GM21723 (cell line): ENCODE data around the gene CLK1.

Experiments used
- ATAC-seq: cut with Tn5 transposase; IDR thresholded peaks from one replicate; pipeline ENCODE4 v1.9.1; 2021; ENCODE audit warnings: mild to moderate bottlenecking, moderate library complexity; ENCODE audit not compliant: unreplicated experiment

The CLK1 gene

GRCh38 chr2:200811333-200812121 lies 52.9 kb downstream of the CLK1 start, which contains the start of gene BZW1:
Gene BZW1 (plus strand): TSS chr2:200811910. CDS start chr2:200813218, 1,308 bp downstream.
- peak; percentile 80 for ATAC-seq

- ATAC-seq = no peak
Measured at GRCh38 chr2:200810998-200811332, 53.5 kb downstream of the CLK1 start.

GRCh38 chr2:200810252-200810997 lies 54.0 kb downstream of the CLK1 start:
- ATAC-seq = no peak

- no peak for ATAC-seq
Measured at GRCh38 chr2:200809506-200810251, 54.8 kb downstream of the CLK1 start.
